Measurements from ENCODE around the gene RDH16.

RDH16 gene

GRCh38 chr12:56996793-56997545 is 39.6 kb upstream of the RDH16 start:
- no peak for TF ChIP-seq CTCF (IDR thresholded peaks at IDR 0.05; ENCODE audit: low read depth, low read length, missing control alignments)
- Histone ChIP-seq H3K27me3 (replicated peaks) (no peaks in the 10 kb centered on the region), H3K27ac (no peak overlapping the region), H3K36me3 (replicated peaks) (peaks cover 9% of the 10 kb centered on the region), H3K4me3 (ENCODE audit: low read depth, low read length) (no peak overlapping the region)
- in situ Hi-C loops (cut with HindIII; ENCODE audit: low pct_ligation_motif_present, low sequenced_read_pairs), result loop anchor here (25.0 kb wide), 1 partner anchor 235 kb away; the partner anchor contains the start of genes HSD17B6 and PRIM1
- DNase-seq, result no peak

GRCh38 chr12:56995930-56996496 is 38.6 kb upstream of the RDH16 start:
- no peak overlapping the region for H3K27ac ChIP-seq
- no peak overlapping the region for H3K4me3 ChIP-seq (ENCODE audit: low read depth, low read length)
- peaks cover 9% of the 10 kb centered on the region for H3K36me3 ChIP-seq (replicated peaks)
- no peak for DNase-seq
- in situ Hi-C loops (cut with HindIII; ENCODE audit: low pct_ligation_motif_present, low sequenced_read_pairs), result loop anchor here (25.0 kb wide), 1 partner anchor 234 kb away; the partner anchor contains the start of genes HSD17B6 and PRIM1
- no peaks in the 10 kb centered on the region for H3K27me3 ChIP-seq (replicated peaks)
- no peak for TF ChIP-seq CTCF (IDR thresholded peaks at IDR 0.05; ENCODE audit: low read depth, low read length, missing control alignments)

- no peak for DNase-seq
- in situ Hi-C loops (cut with HindIII; ENCODE audit: low pct_ligation_motif_present, low sequenced_read_pairs), result loop anchor here (25.0 kb wide), 1 partner anchor 233 kb away; the partner anchor contains the start of genes HSD17B6 and PRIM1
- H3K36me3 ChIP-seq (replicated peaks), result peaks cover 4% of the 10 kb centered on the region
- no peak overlapping the region for H3K4me3 ChIP-seq (ENCODE audit: low read depth, low read length)
- H3K27me3 ChIP-seq (replicated peaks), result no peaks in the 10 kb centered on the region
- no peak for TF ChIP-seq CTCF (IDR thresholded peaks at IDR 0.05; ENCODE audit: low read depth, low read length, missing control alignments)
- H3K27ac ChIP-seq, result no peak overlapping the region
Measured at GRCh38 chr12:56995201-56995929, 38.0 kb upstream of the RDH16 start.

GRCh38 chr12:56994231-56994746 is 36.9 kb upstream of the RDH16 start:
- no peaks in the 10 kb centered on the region for H3K36me3 ChIP-seq (replicated peaks)
- in situ Hi-C loops (cut with HindIII; ENCODE audit: low pct_ligation_motif_present, low sequenced_read_pairs), result loop anchor here (25.0 kb wide), 1 partner anchor 232 kb away; the partner anchor contains the start of genes HSD17B6 and PRIM1
- no peaks in the 10 kb centered on the region for H3K27me3 ChIP-seq (replicated peaks)
- no peak for DNase-seq
- TF ChIP-seq CTCF (IDR thresholded peaks at IDR 0.05; ENCODE audit: low read depth, low read length, missing control alignments), result no peak
- H3K27ac ChIP-seq, result no peak overlapping the region
- H3K4me3 ChIP-seq (ENCODE audit: low read depth, low read length), result no peak overlapping the region

- H3K36me3 ChIP-seq (replicated peaks), result no peaks in the 10 kb centered on the region
- no peak for TF ChIP-seq CTCF (IDR thresholded peaks at IDR 0.05; ENCODE audit: low read depth, low read length, missing control alignments)
- H3K4me3 ChIP-seq (ENCODE audit: low read depth, low read length), result no peak overlapping the region
- DNase-seq, result no peak
- no peak overlapping the region for H3K27ac ChIP-seq
- H3K27me3 ChIP-seq (replicated peaks), result no peaks in the 10 kb centered on the region
- in situ Hi-C loops (cut with HindIII; ENCODE audit: low pct_ligation_motif_present, low sequenced_read_pairs), result loop anchor here (25.0 kb wide), 1 partner anchor 231 kb away; the partner anchor contains the start of genes HSD17B6 and PRIM1
Measured at GRCh38 chr12:56993346-56993745, 35.9 kb upstream of the RDH16 start.

All from brain microvascular endothelial cell (primary cell).